Fibroblast of the aortic adventitia (primary cell): ENCODE data around the gene TMIGD2. TPM values are rescaled to one million over a fixed set of nuclear protein-coding genes. Genes with fewer than 3 reads are reported as not detected.
A peak's percentile ranks its signal among the peaks of the same experiment; 100 is the strongest.

ENCODE experiments used
- DNase-seq: peaks from one replicate; pipeline ENCODE4 v3.0.0-alpha.2; 2010; ENCODE audit warnings: low read depth
- H3K4me3 ChIP-seq: 2 replicates; pipeline ENCODE4 v1.5.1; 2011; ENCODE audit warnings: low read depth, mild to moderate bottlenecking, control low read depth, low read length, moderate library complexity
- CTCF ChIP-seq: IDR thresholded peaks from 2 replicates; pipeline ENCODE4 v1.5.1; 2011; ENCODE audit warnings: mild to moderate bottlenecking, low read length, control low read depth, inconsistent platforms; ENCODE audit not compliant: insufficient read depth
- total RNA-seq: library from RNA; depleted of rRNA; stranded (reverse); fragments of >200 nt; gene quantifications from 2 replicates; pipeline ENCODE4 v1.2.3, GENCODE V29; 2012; ENCODE audit warnings: low replicate concordance

The TMIGD2 gene
- total RNA-seq, 1 donor = not detected

- H3K4me3 ChIP-seq = peak within 1 kb of the TSS; percentile 57
- DNase-seq = peak; percentile 42
- TF ChIP-seq CTCF = no peak
These were observed 2.5 kb upstream of the TMIGD2 start, which contains the start of gene FSD1 for GRCh38 chr19:4304538-4305256. TSS of gene FSD1 (plus strand) at chr19:4304598. CDS start at chr19:4304747, 149 bp downstream.

- TF ChIP-seq CTCF = no peak
- H3K4me3 ChIP-seq = peak overlapping the region; percentile 25
These were observed 1.8 kb upstream of the TMIGD2 start for GRCh38 chr19:4303819-4304537.

GRCh38 chr19:4301590-4302242, 473 bp downstream of the TMIGD2 start:
- no peak for TF ChIP-seq CTCF
- DNase-seq = no peak
- no peak overlapping the region for H3K4me3 ChIP-seq

More at GRCh38 chr19:4303819-4304537, 1.8 kb upstream of the TMIGD2 start:
- DNase-seq = no peak

GRCh38 chr19:4300589-4300988, 1.6 kb downstream of the TMIGD2 start:
- H3K4me3 ChIP-seq = no peak overlapping the region
- TF ChIP-seq CTCF = no peak
- no peak for DNase-seq

GRCh38 chr19:4298810-4299550, 3.2 kb downstream of the TMIGD2 start:
- no peak for TF ChIP-seq CTCF
- DNase-seq = no peak
- no peak overlapping the region for H3K4me3 ChIP-seq
